Activated CD4-positive, alpha-beta T cell treated with anti-CD3 and anti-CD28 coated beads, Interleukin-2, amount 10 ng/mL, durations not matched to agents 7 days and 5 days (primary cell): ENCODE data around the gene RASGRP1. TPM values are rescaled to one million over a fixed set of nuclear protein-coding genes. Genes with fewer than 3 reads are reported as not detected.
A peak's percentile ranks its signal among the peaks of the same experiment; 100 is the strongest.

ENCODE experiments used
- CTCF ChIA-PET: fragments of 350-600 bp; sonication (Branson Sonifier 250); formaldehyde crosslinking; loops from one replicate; lab custom pipeline; 2021; ENCODE audit warnings: antibody characterized with exemption; lab: Charles Lee
- POLR2A ChIA-PET: fragments of 350-600 bp; sonication (Branson Sonifier 250); formaldehyde crosslinking; loops from one replicate; lab custom pipeline; 2021; ENCODE audit warnings: antibody characterized with exemption; lab: Charles Lee
- DNase-seq: peaks from one replicate; pipeline ENCODE4 v3.0.0-alpha.2; 2020
- H3K27ac Mint-ChIP-seq: one replicate; pipeline ENCODE4 v1.8.0; 2021; ENCODE audit warnings: mild to moderate bottlenecking, moderate library complexity, mixed read lengths
- H3K27me3 Mint-ChIP-seq: one replicate; pipeline ENCODE4 v1.8.0; 2021; ENCODE audit warnings: mixed read lengths
- H3K36me3 Mint-ChIP-seq: one replicate; pipeline ENCODE4 v1.8.0; 2021; ENCODE audit warnings: low read depth, mixed read lengths
- H3K4me1 Mint-ChIP-seq: one replicate; pipeline ENCODE4 v1.8.0; 2021; ENCODE audit warnings: mixed read lengths
- H3K4me3 Mint-ChIP-seq: one replicate; pipeline ENCODE4 v1.8.0; 2021; ENCODE audit warnings: mild to moderate bottlenecking, moderate library complexity, mixed read lengths
- H3K9me3 Mint-ChIP-seq: one replicate; pipeline ENCODE4 v1.8.0; 2021; ENCODE audit warnings: mixed read lengths
- total RNA-seq, 2 experiments: library from RNA; stranded (reverse); gene quantifications; one replicate each; pipeline ENCODE4 v1.2.3, GENCODE V29; 2021

Gene RASGRP1
- total RNA-seq, 2 experiments from 2014 or later, result 185 to 204 TPM

- no peak for DNase-seq
- Mint-ChIP-seq H3K27ac (peak overlapping the region; percentile 28), H3K27me3 (no peaks in the 10 kb centered on the region), H3K4me1 (peaks cover 98% of the 10 kb centered on the region), H3K4me3 (no peak overlapping the region), H3K36me3 (peaks cover 92% of the 10 kb centered on the region), H3K9me3 (no peaks in the 10 kb centered on the region)
- CTCF ChIA-PET, result interaction anchor here (1.0 to 3.7 kb wide), 7 partner anchors 14 to 165 kb away, joined by 3 to 12 read pairs (median 4); partner anchors contain the start of gene RASGRP1
- POLR2A ChIA-PET, result interaction anchor here (1.6 kb wide), 1 partner anchor 29 kb away, joined by 3 read pairs; no protein-coding TSS in a partner anchor
Measured at GRCh38 chr15:38534691-38535090, 29.9 kb downstream of the RASGRP1 start.

- DNase-seq, result no peak
- Mint-ChIP-seq H3K27me3 (no peaks in the 10 kb centered on the region), H3K4me1 (peaks cover 97% of the 10 kb centered on the region), H3K9me3 (no peaks in the 10 kb centered on the region), H3K27ac (peak overlapping the region; percentile 56), H3K36me3 (peaks cover 93% of the 10 kb centered on the region), H3K4me3 (no peak overlapping the region)
- ChIA-PET POLR2A (no interaction called here), CTCF (interaction anchor here (1.6 to 3.7 kb wide), 3 partner anchors 30 to 166 kb away, joined by 4 to 12 read pairs (median 9); partner anchors contain the start of gene RASGRP1)
Measured at GRCh38 chr15:38533926-38534325, 30.7 kb downstream of the RASGRP1 start.

DNA sequence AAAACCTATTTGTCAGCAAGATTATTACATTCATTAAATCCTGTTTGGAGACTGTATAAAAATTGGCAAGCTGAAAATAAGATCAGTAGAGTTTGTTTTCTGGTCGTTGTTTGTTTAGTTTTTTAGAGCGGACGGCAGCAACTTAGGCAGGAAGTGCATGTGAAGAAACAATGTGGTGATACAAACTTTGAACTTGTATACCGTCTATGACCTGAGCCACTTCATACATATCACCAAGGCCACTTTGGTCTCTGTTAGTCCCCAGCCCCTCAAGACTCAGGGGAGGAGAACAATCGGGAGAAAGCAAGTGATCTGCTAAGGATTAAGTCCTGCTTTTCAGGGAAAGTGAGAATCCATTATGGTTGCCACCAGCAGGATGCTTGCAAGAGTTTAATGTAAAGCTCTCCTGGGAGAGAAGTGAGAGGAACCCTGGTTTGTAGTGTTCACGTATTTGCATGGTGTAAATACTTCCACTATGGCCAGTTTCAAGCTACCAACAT lies 31.1 kb downstream of the RASGRP1 start:
- DNase-seq, result no peak
- ChIA-PET POLR2A (no interaction called here), CTCF (interaction anchor here (1.6 to 3.7 kb wide), 3 partner anchors 31 to 166 kb away, joined by 4 to 12 read pairs (median 9); partner anchors contain the start of gene RASGRP1)

GRCh38 chr15:38532728-38533127 lies 31.9 kb downstream of the RASGRP1 start:
- Mint-ChIP-seq H3K36me3 (peaks cover 93% of the 10 kb centered on the region), H3K4me3 (no peak overlapping the region), H3K27ac (no peak overlapping the region), H3K9me3 (no peaks in the 10 kb centered on the region), H3K27me3 (no peaks in the 10 kb centered on the region), H3K4me1 (peaks cover 95% of the 10 kb centered on the region)
- POLR2A ChIA-PET, result no interaction called here
- CTCF ChIA-PET, result interaction anchor here (1.3 to 3.7 kb wide), 4 partner anchors 10 to 167 kb away, joined by 3 to 12 read pairs (median 6); partner anchors contain the start of gene RASGRP1
- no peak for DNase-seq

More for the DNA sequence above, 31.1 kb downstream of the RASGRP1 start:
- no peaks in the 10 kb centered on the region for H3K9me3 Mint-ChIP-seq
- H3K27me3 Mint-ChIP-seq, result no peaks in the 10 kb centered on the region
- H3K27ac Mint-ChIP-seq, result peak overlapping the region; percentile 56
- peaks cover 95% of the 10 kb centered on the region for H3K36me3 Mint-ChIP-seq
- peaks cover 96% of the 10 kb centered on the region for H3K4me1 Mint-ChIP-seq
- no peak overlapping the region for H3K4me3 Mint-ChIP-seq

DNA sequence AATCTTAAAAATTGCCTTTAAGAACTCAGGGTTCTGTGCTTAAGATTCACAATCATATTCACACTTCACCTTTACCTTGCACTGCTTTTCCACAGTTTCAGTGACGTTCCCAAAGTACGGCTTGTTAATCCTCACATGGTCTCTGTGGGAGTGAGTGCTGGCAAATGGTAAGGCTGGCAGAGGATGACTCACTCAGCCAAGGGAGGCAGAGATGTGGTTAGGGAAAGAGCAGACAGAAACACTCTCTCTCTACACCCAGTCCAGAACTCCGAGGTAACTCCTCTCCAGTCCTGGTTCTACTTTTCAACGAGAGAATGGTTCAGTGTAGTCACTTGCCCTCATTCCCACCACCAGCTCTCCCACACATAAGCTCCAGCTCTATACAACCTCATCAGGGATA lies 33.1 kb downstream of the RASGRP1 start:
- Mint-ChIP-seq H3K27ac (no peak overlapping the region), H3K4me1 (peaks cover 92% of the 10 kb centered on the region), H3K36me3 (peaks cover 93% of the 10 kb centered on the region), H3K4me3 (no peak overlapping the region), H3K27me3 (no peaks in the 10 kb centered on the region), H3K9me3 (no peaks in the 10 kb centered on the region)
- POLR2A ChIA-PET, result no interaction called here
- no peak for DNase-seq
- CTCF ChIA-PET, result interaction anchor here (0.7 to 1.4 kb wide), 5 partner anchors 9 to 20 kb away, joined by 3 to 5 read pairs (median 3); no protein-coding TSS in a partner anchor

- Mint-ChIP-seq H3K4me1 (peaks cover 90% of the 10 kb centered on the region), H3K4me3 (no peak overlapping the region)
Measured at GRCh38 chr15:38530113-38530512, 34.5 kb downstream of the RASGRP1 start.

DNA sequence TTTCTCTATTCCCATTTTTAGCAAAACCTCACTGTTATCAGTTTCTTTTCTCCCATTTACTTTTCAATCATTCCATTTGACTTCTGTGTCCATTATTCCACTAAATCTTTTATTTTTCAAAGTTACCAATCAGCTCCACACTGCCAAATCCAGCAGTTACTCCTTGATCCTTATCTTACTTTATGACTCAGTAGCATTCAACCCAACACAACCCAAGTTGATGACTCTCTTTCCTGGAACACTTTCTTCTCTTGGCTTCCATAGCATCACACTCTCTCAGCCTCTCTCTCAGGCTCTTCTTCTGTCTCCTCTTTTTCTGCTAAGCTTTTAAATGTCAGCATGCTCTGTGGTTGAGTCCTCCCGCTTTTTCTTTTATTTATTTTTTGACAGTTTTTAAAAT lies 36.3 kb downstream of the RASGRP1 start:
- ChIA-PET POLR2A (no interaction called here), CTCF (interaction anchor here (2.2 kb wide), 1 partner anchor 36 kb away, joined by 5 read pairs; the partner anchor contains the start of gene RASGRP1)
- Mint-ChIP-seq H3K27ac (peak overlapping the region; percentile 11), H3K36me3 (peaks cover 87% of the 10 kb centered on the region), H3K4me3 (no peak overlapping the region), H3K27me3 (no peaks in the 10 kb centered on the region), H3K4me1 (peaks cover 82% of the 10 kb centered on the region), H3K9me3 (no peaks in the 10 kb centered on the region)
- no peak for DNase-seq

More at GRCh38 chr15:38530113-38530512, 34.5 kb downstream of the RASGRP1 start:
- Mint-ChIP-seq H3K27me3 (no peaks in the 10 kb centered on the region), H3K27ac (no peak overlapping the region), H3K36me3 (peaks cover 92% of the 10 kb centered on the region), H3K9me3 (no peaks in the 10 kb centered on the region)
- no peak for DNase-seq
- ChIA-PET POLR2A (no interaction called here), CTCF (interaction anchor here (0.7 to 1.7 kb wide), 4 partner anchors 14 to 169 kb away, joined by 3 to 5 read pairs (median 4); partner anchors contain the start of gene RASGRP1)

DNA sequence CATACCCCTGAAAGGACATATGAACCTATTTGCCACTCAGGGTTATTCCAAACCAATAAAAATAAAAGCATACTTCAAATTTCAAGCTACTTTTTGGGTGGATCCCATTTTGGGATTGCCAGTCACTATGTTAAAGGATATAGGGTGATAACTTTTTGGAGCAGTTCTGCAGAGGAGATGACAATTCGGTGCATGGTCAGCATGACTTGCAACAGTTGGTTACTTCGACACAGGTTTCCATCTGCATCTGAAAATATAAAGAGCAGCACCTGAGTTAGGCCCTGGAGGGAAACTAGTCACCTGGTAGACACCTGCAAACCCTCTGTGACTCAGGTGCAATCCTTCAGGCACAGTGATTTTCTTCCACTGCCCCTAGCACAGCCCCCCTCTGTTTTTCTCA lies 38.5 kb downstream of the RASGRP1 start:
- no peaks in the 10 kb centered on the region for H3K9me3 Mint-ChIP-seq
- POLR2A ChIA-PET, result no interaction called here
- H3K27me3 Mint-ChIP-seq, result no peaks in the 10 kb centered on the region
- no peak for DNase-seq
- H3K4me3 Mint-ChIP-seq, result no peak overlapping the region
- H3K27ac Mint-ChIP-seq, result no peak overlapping the region
- peaks cover 73% of the 10 kb centered on the region for H3K4me1 Mint-ChIP-seq
- CTCF ChIA-PET, result interaction anchor here (0.6 to 2.2 kb wide), 2 partner anchors 38 to 173 kb away, joined by 4 to 5 read pairs; partner anchors contain the start of gene RASGRP1
- H3K36me3 Mint-ChIP-seq, result peaks cover 82% of the 10 kb centered on the region

- CTCF ChIA-PET, result interaction anchor here (3.0 kb wide), 1 partner anchor 38 kb away, joined by 9 read pairs; the partner anchor contains the start of gene RASGRP1
- H3K27ac Mint-ChIP-seq, result no peak overlapping the region
- POLR2A ChIA-PET, result no interaction called here
- DNase-seq, result no peak
- H3K4me1 Mint-ChIP-seq, result peaks cover 66% of the 10 kb centered on the region
- no peaks in the 10 kb centered on the region for H3K27me3 Mint-ChIP-seq
- H3K36me3 Mint-ChIP-seq, result peaks cover 75% of the 10 kb centered on the region
- H3K4me3 Mint-ChIP-seq, result no peak overlapping the region
- no peaks in the 10 kb centered on the region for H3K9me3 Mint-ChIP-seq
Measured at GRCh38 chr15:38525489-38525888, 39.1 kb downstream of the RASGRP1 start.

DNA sequence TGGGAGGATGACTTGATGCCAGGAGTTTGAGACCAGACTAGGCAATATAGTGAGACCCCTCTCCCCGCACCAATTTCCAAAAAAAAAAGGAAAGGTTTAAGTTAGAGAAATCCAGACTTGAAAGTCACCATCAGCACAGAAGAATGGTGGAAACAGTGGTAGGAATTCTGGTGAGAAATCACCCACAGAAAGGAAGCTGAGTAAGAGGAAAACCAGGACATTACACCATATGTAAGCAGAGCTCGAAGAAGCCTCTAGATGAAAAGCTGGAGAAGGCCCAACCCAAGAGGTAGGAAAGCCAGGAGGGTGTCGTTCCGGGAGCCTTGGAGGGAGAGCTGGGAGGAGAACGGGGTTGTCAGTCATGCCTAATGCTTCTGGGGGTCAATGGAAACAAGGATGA lies 40.5 kb downstream of the RASGRP1 start:
- Mint-ChIP-seq H3K36me3 (peaks cover 69% of the 10 kb centered on the region), H3K27ac (peak overlapping the region; percentile 55), H3K4me3 (no peak overlapping the region), H3K9me3 (no peaks in the 10 kb centered on the region), H3K4me1 (peaks cover 61% of the 10 kb centered on the region), H3K27me3 (no peaks in the 10 kb centered on the region)
- ChIA-PET CTCF (interaction anchor here (1.4 to 3.3 kb wide), 4 partner anchors 13 to 176 kb away, joined by 3 to 17 read pairs (median 6); partner anchors contain the start of gene RASGRP1), POLR2A (no interaction called here)
- DNase-seq, result no peak

DNA sequence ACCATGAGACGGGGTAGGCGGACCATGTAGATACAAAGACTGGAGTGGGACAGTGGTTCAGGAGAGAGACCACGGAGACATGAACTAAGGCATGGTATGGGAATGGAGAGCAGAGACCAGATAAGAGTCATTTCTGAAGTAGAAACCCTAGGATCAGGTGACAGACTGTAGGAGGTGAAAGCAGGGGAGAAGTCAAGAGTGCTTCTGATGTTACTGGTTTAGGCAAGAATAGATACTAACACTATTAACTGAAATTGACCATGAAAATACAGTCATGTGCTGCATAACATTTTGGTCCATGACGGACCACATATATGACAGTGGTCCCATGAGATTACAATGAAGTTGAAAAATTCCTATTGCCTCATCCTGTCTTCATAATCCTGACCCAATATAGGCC lies 41.7 kb downstream of the RASGRP1 start:
- no peak overlapping the region for H3K4me3 Mint-ChIP-seq
- H3K27me3 Mint-ChIP-seq, result no peaks in the 10 kb centered on the region
- H3K27ac Mint-ChIP-seq, result no peak overlapping the region
- ChIA-PET CTCF (interaction anchor here (1.3 to 3.3 kb wide), 4 partner anchors 9 to 41 kb away, joined by 3 to 17 read pairs (median 6); partner anchors contain the start of gene RASGRP1), POLR2A (no interaction called here)
- peaks cover 66% of the 10 kb centered on the region for H3K36me3 Mint-ChIP-seq
- DNase-seq, result no peak
- peaks cover 53% of the 10 kb centered on the region for H3K4me1 Mint-ChIP-seq
- H3K9me3 Mint-ChIP-seq, result no peaks in the 10 kb centered on the region

- CTCF ChIA-PET, result interaction anchor here (0.8 to 3.3 kb wide), 6 partner anchors 10 to 169 kb away, joined by 3 to 17 read pairs (median 4); partner anchors contain the start of gene RASGRP1
- no peaks in the 10 kb centered on the region for H3K27me3 Mint-ChIP-seq
- H3K4me3 Mint-ChIP-seq, result no peak overlapping the region
- DNase-seq, result no peak
- H3K9me3 Mint-ChIP-seq, result no peaks in the 10 kb centered on the region
- peaks cover 43% of the 10 kb centered on the region for H3K4me1 Mint-ChIP-seq
- H3K27ac Mint-ChIP-seq, result peak overlapping the region; percentile 69
- H3K36me3 Mint-ChIP-seq, result peaks cover 68% of the 10 kb centered on the region
- POLR2A ChIA-PET, result no interaction called here
Measured at GRCh38 chr15:38521316-38521715, 43.3 kb downstream of the RASGRP1 start.

DNA sequence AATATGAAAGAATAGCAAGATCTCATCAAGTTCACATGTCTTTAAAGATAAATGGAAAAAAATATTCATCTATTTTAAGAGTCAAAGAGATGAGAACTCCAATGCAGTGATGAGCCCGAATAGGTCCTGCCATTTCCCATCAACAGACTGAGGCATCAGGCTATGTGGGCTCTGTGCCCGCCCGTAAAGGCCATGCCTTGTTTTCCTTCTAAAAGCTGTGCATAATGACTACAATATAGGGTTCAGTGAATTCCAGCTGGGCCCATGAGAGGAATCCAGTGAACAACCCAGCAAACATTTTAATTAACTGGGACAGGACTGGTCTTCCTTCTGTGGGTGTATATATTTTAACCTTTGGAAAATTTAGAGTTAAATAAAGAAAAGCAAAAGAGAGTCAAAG lies 44.6 kb downstream of the RASGRP1 start:
- Mint-ChIP-seq H3K27me3 (no peaks in the 10 kb centered on the region), H3K9me3 (no peaks in the 10 kb centered on the region), H3K4me3 (no peak overlapping the region), H3K36me3 (peaks cover 69% of the 10 kb centered on the region), H3K27ac (no peak overlapping the region), H3K4me1 (peaks cover 38% of the 10 kb centered on the region)
- CTCF ChIA-PET, result interaction anchor here (1.5 kb wide), 1 partner anchor 171 kb away, joined by 6 read pairs; no protein-coding TSS in a partner anchor
- no peak for DNase-seq
- POLR2A ChIA-PET, result interaction anchor here (0.7 kb wide), 1 partner anchor 162 kb away, joined by 5 read pairs; no protein-coding TSS in a partner anchor
